GM12873 (cell line): ENCODE results near the gene UBE2S.

Experiments used
- CTCF ChIP-seq: IDR thresholded peaks from 2 replicates; pipeline ENCODE4 v1.5.1; 2012; ENCODE audit warnings: low read depth, mild to moderate bottlenecking, moderate library complexity, low read length, control low read depth; ENCODE audit not compliant: insufficient read depth; ENCODE audit errors: missing control alignments

The UBE2S gene

GRCh38 chr19:55350620-55351315 lies 56.8 kb downstream of the UBE2S start:
- no peak for TF ChIP-seq CTCF
